H1 (cell line): ENCODE measurements around the gene RALA. TPM values are rescaled to one million over a fixed set of nuclear protein-coding genes. Genes with fewer than 3 reads are reported as not detected.

Source experiments
- CEBPB ChIP-seq: IDR thresholded peaks from 2 replicates; pipeline ENCODE4 v1.6.1; 2012; ENCODE audit warnings: low read depth, low read length
- EZH2 ChIP-seq: fragments of 200-600 bp; sonication (generic); IDR thresholded peaks from 2 replicates; pipeline ENCODE4 v1.7.1; 2012; ENCODE audit warnings: low read depth, mild to moderate bottlenecking, moderate library complexity, low read length, inconsistent platforms; ENCODE audit not compliant: severe bottlenecking
- RBBP5 ChIP-seq: IDR thresholded peaks from 2 replicates; pipeline ENCODE4 v1.7.1; 2012; ENCODE audit warnings: low read depth, mild to moderate bottlenecking, inconsistent platforms, low read length, moderate library complexity, borderline replicate concordance
- RFX5 ChIP-seq: IDR thresholded peaks from 2 replicates; pipeline ENCODE4 v1.6.1; 2011; ENCODE audit warnings: low read depth, low read length, improper control_type of control experiment, borderline replicate concordance
- SRF ChIP-seq: IDR thresholded peaks from 2 replicates; pipeline ENCODE4 v1.6.1; 2011; ENCODE audit warnings: mild to moderate bottlenecking, low read depth, low read length, moderate library complexity
- TBP ChIP-seq: IDR thresholded peaks from 2 replicates; pipeline ENCODE4 v1.6.1; 2011; ENCODE audit warnings: low read depth, low read length, improper control_type of control experiment
- YY1 ChIP-seq: IDR thresholded peaks from 2 replicates; pipeline ENCODE4 v1.6.1; 2011; ENCODE audit warnings: low read depth, mild to moderate bottlenecking, low read length
- polyA plus RNA-seq, 7 experiments: library from polyadenylated mRNA; depleted of rRNA in 3 of 7; stranded (reverse) in 5 of 7; unstranded in 2 of 7; fragments of >200 nt in 5 of 7; fragments of 200-250 nt in 2 of 7; gene quantifications; 1 replicate in 5 of 7; 2 replicates in 1 of 7; 4 replicates in 1 of 7; pipeline versions ENCODE4 v1.2.1 to v1.2.3, GENCODE V29; 2011 to 2013; ENCODE audit warnings: missing spikeins in 2 of 7, mixed read lengths in 2 of 7
- total RNA-seq: library from RNA; stranded (reverse); fragmentation: NEBNext Ultra II Directional; extraction: Animal tissue kit (Norgen Biotek cat#: 25700); gene quantifications from 2 replicates; pipeline ENCODE4 v1.2.1, GENCODE V29; 2021
- TF ChIP-seq, protein P1 (sequence below): fragments of 300-600 bp; sonication (generic); IDR thresholded peaks from 2 replicates; pipeline ENCODE4 v1.7.1; 2012; ENCODE audit warnings: low read length, moderate library complexity, mild to moderate bottlenecking, inconsistent platforms; ENCODE audit not compliant: insufficient replicate concordance

RALA gene
- total and polyA plus RNA-seq, 2 of the 8 experiments (the other 6 are each of a cell fraction or from before 2014, with no cell fraction given), result 24.1 to 72.8 TPM

DNA sequence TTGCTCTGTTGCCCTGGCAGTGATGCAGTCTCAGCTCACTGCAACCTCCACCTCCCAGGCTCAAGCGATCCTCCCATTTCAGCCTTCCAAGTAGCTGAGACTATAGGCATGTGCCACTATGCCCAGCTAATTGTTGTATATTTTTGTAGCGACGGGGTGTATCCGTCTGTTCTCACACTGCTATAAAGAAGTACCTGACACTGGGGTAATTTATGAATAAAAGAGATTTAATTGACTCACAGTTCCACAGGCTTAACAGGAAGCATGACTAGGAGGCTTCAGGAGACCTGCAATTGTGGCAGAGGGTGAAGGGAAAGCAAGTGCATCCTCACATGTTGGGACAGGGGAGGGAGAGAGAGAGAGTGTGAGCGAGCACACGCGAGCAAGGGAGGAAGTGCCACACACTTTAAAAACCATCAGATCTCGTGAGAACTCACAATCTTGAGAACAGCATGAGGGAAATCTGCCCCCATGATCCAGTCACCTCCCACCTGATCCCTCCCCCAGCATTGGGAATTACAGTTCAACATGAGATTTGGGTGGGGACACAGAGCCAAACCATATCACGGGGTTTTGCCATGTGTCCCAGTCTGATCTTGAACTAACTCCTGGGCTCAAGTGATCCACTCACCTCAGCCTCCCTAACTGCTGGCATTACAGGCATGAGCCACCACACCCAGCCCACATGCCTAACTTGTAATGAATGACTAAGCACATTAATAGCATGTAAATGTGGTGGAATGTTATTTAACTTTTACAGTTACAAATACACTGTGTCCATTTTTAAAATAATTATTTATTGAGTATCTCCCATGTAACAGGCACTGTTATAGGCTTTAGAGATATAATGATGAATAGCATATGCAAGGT lies 65.5 kb downstream of the RALA start (continued):
- no peak for TF ChIP-seq RBBP5
- TF ChIP-seq, protein P1, sequence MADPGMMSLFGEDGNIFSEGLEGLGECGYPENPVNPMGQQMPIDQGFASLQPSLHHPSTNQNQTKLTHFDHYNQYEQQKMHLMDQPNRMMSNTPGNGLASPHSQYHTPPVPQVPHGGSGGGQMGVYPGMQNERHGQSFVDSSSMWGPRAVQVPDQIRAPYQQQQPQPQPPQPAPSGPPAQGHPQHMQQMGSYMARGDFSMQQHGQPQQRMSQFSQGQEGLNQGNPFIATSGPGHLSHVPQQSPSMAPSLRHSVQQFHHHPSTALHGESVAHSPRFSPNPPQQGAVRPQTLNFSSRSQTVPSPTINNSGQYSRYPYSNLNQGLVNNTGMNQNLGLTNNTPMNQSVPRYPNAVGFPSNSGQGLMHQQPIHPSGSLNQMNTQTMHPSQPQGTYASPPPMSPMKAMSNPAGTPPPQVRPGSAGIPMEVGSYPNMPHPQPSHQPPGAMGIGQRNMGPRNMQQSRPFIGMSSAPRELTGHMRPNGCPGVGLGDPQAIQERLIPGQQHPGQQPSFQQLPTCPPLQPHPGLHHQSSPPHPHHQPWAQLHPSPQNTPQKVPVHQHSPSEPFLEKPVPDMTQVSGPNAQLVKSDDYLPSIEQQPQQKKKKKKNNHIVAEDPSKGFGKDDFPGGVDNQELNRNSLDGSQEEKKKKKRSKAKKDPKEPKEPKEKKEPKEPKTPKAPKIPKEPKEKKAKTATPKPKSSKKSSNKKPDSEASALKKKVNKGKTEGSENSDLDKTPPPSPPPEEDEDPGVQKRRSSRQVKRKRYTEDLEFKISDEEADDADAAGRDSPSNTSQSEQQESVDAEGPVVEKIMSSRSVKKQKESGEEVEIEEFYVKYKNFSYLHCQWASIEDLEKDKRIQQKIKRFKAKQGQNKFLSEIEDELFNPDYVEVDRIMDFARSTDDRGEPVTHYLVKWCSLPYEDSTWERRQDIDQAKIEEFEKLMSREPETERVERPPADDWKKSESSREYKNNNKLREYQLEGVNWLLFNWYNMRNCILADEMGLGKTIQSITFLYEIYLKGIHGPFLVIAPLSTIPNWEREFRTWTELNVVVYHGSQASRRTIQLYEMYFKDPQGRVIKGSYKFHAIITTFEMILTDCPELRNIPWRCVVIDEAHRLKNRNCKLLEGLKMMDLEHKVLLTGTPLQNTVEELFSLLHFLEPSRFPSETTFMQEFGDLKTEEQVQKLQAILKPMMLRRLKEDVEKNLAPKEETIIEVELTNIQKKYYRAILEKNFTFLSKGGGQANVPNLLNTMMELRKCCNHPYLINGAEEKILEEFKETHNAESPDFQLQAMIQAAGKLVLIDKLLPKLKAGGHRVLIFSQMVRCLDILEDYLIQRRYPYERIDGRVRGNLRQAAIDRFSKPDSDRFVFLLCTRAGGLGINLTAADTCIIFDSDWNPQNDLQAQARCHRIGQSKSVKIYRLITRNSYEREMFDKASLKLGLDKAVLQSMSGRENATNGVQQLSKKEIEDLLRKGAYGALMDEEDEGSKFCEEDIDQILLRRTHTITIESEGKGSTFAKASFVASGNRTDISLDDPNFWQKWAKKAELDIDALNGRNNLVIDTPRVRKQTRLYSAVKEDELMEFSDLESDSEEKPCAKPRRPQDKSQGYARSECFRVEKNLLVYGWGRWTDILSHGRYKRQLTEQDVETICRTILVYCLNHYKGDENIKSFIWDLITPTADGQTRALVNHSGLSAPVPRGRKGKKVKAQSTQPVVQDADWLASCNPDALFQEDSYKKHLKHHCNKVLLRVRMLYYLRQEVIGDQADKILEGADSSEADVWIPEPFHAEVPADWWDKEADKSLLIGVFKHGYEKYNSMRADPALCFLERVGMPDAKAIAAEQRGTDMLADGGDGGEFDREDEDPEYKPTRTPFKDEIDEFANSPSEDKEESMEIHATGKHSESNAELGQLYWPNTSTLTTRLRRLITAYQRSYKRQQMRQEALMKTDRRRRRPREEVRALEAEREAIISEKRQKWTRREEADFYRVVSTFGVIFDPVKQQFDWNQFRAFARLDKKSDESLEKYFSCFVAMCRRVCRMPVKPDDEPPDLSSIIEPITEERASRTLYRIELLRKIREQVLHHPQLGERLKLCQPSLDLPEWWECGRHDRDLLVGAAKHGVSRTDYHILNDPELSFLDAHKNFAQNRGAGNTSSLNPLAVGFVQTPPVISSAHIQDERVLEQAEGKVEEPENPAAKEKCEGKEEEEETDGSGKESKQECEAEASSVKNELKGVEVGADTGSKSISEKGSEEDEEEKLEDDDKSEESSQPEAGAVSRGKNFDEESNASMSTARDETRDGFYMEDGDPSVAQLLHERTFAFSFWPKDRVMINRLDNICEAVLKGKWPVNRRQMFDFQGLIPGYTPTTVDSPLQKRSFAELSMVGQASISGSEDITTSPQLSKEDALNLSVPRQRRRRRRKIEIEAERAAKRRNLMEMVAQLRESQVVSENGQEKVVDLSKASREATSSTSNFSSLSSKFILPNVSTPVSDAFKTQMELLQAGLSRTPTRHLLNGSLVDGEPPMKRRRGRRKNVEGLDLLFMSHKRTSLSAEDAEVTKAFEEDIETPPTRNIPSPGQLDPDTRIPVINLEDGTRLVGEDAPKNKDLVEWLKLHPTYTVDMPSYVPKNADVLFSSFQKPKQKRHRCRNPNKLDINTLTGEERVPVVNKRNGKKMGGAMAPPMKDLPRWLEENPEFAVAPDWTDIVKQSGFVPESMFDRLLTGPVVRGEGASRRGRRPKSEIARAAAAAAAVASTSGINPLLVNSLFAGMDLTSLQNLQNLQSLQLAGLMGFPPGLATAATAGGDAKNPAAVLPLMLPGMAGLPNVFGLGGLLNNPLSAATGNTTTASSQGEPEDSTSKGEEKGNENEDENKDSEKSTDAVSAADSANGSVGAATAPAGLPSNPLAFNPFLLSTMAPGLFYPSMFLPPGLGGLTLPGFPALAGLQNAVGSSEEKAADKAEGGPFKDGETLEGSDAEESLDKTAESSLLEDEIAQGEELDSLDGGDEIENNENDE, result no peak
- no peak for TF ChIP-seq EZH2
- no peak for TF ChIP-seq SRF
- no peak for TF ChIP-seq CEBPB
- TF ChIP-seq TBP, result no peak
- no peak for TF ChIP-seq YY1
- no peak for TF ChIP-seq RFX5
